Neural progenitor cell (in vitro differentiated cells): ENCODE measurements around the gene MRC2. TPM values are rescaled to one million over a fixed set of nuclear protein-coding genes. Genes with fewer than 3 reads are reported as not detected.

Experiments
- DNase-seq: peaks from one replicate; pipeline ENCODE4 v3.0.0-alpha.2; 2016; ENCODE audit warnings: low spot score
- H2AFZ ChIP-seq: fragments of 200-600 bp; sonication (generic); replicated peaks from 2 replicates; pipeline ENCODE4 v1.6.1; 2016; ENCODE audit warnings: antibody characterized with exemption
- H3F3A ChIP-seq: fragments of 200-600 bp; sonication (generic); 2 replicates; pipeline ENCODE4 v1.6.1; 2016; ENCODE audit warnings: antibody characterized with exemption, low read depth
- H3K27ac ChIP-seq: fragments of 200-600 bp; sonication (generic); 2 replicates; pipeline ENCODE4 v1.5.1; 2016; ENCODE audit warnings: mild to moderate bottlenecking
- H3K27me3 ChIP-seq: fragments of 200-600 bp; sonication (generic); 2 replicates; pipeline ENCODE4 v1.6.1; 2016; ENCODE audit warnings: mild to moderate bottlenecking, moderate library complexity
- H3K36me3 ChIP-seq: fragments of 200-600 bp; sonication (generic); 2 replicates; pipeline ENCODE4 v1.5.1; 2016
- H3K4me1 ChIP-seq: fragments of 200-600 bp; sonication (generic); 2 replicates; pipeline ENCODE4 v1.6.1; 2016; ENCODE audit warnings: mixed run types
- H3K4me2 ChIP-seq: fragments of 200-600 bp; sonication (generic); 2 replicates; pipeline ENCODE4 v1.6.1; 2016
- H3K4me3 ChIP-seq: fragments of 200-600 bp; sonication (generic); 2 replicates; pipeline ENCODE4 v1.5.1; 2016
- H3K79me2 ChIP-seq: fragments of 200-600 bp; sonication (generic); 2 replicates; pipeline ENCODE4 v1.6.1; 2016; ENCODE audit warnings: low read depth
- H3K9ac ChIP-seq: fragments of 200-600 bp; sonication (generic); 2 replicates; pipeline ENCODE4 v1.6.1; 2016
- H3K9me3 ChIP-seq: fragments of 200-600 bp; sonication (generic); 2 replicates; pipeline ENCODE4 v1.5.1; 2016; ENCODE audit warnings: low read depth
- H4K20me1 ChIP-seq: fragments of 200-600 bp; sonication (generic); 2 replicates; pipeline ENCODE4 v1.6.1; 2016; ENCODE audit warnings: low read depth
- H3K27ac Mint-ChIP-seq: 3 replicates; pipeline ENCODE4 v1.8.0; 2021; ENCODE audit warnings: mixed read lengths
- H3K27me3 Mint-ChIP-seq: 2 replicates; pipeline ENCODE4 v1.8.0; 2022; ENCODE audit warnings: low read depth, mild to moderate bottlenecking, inconsistent platforms, moderate library complexity, mixed read lengths; ENCODE audit not compliant: insufficient read depth
- H3K36me3 Mint-ChIP-seq: 3 replicates; pipeline ENCODE4 v1.8.0; 2021; ENCODE audit warnings: mixed read lengths
- H3K4me1 Mint-ChIP-seq: 3 replicates; pipeline ENCODE4 v1.8.0; 2021; ENCODE audit warnings: mixed read lengths
- H3K4me3 Mint-ChIP-seq: 3 replicates; pipeline ENCODE4 v1.8.0; 2021; ENCODE audit warnings: mild to moderate bottlenecking, moderate library complexity, mixed read lengths
- H3K9me3 Mint-ChIP-seq: 3 replicates; pipeline ENCODE4 v1.8.0; 2020; ENCODE audit warnings: mixed read lengths
- CTCF ChIP-seq: fragments of 200-600 bp; sonication (generic); IDR thresholded peaks from 2 replicates; pipeline ENCODE4 v1.5.1; 2017; ENCODE audit warnings: antibody characterized with exemption, mild to moderate bottlenecking
- EZH2 ChIP-seq: fragments of 200-600 bp; sonication (generic); IDR thresholded peaks from 2 replicates; pipeline ENCODE4 v1.6.1; 2017; ENCODE audit warnings: antibody characterized with exemption, mild to moderate bottlenecking, moderate library complexity
- EZH2phosphoT487 ChIP-seq: fragments of 200-600 bp; sonication (generic); IDR thresholded peaks from 2 replicates; pipeline ENCODE4 v1.6.1; 2017; ENCODE audit warnings: antibody characterized with exemption
- total RNA-seq: library from RNA; depleted of rRNA; stranded (reverse); fragments of >200 nt; gene quantifications from 2 replicates; pipeline ENCODE4 v1.2.3, GENCODE V29; 2015; ENCODE audit warnings: low replicate concordance

The MRC2 gene
- total RNA-seq, 1 donor from 2014 or later, result 24.6 TPM

- Histone ChIP-seq H3K4me2 (no peak overlapping the region), H3K27me3 (no peaks in the 10 kb centered on the region), H3K4me1 (peaks cover 22% of the 10 kb centered on the region), H3K9ac (no peak overlapping the region), H3K4me3 (no peak overlapping the region), H3K79me2 (no peaks in the 10 kb centered on the region), H3K27ac (no peak overlapping the region), H3K9me3 (no peaks in the 10 kb centered on the region), H2AFZ (no peak overlapping the region), H3K36me3 (no peaks in the 10 kb centered on the region), H3F3A (peaks cover 27% of the 10 kb centered on the region), H4K20me1 (no peaks in the 10 kb centered on the region)
- Mint-ChIP-seq H3K27ac (no peak overlapping the region), H3K27me3 (peaks cover 4% of the 10 kb centered on the region), H3K4me1 (peaks cover 27% of the 10 kb centered on the region), H3K9me3 (no peaks in the 10 kb centered on the region), H3K36me3 (peaks cover 25% of the 10 kb centered on the region), H3K4me3 (no peak overlapping the region)
- no peak for DNase-seq
- TF ChIP-seq EZH2 (no peak), CTCF (no peak), EZH2phosphoT487 (no peak)
Measured at GRCh38 chr17:62615503-62615902, 12.0 kb upstream of the MRC2 start.

GRCh38 chr17:62616993-62617893 lies 10.2 kb upstream of the MRC2 start:
- Mint-ChIP-seq H3K36me3 (peaks cover 14% of the 10 kb centered on the region), H3K4me1 (peaks cover 27% of the 10 kb centered on the region), H3K9me3 (no peaks in the 10 kb centered on the region), H3K27ac (peak overlapping the region; percentile 93), H3K27me3 (peaks cover 4% of the 10 kb centered on the region), H3K4me3 (peak overlapping the region; percentile 64)
- H3K27me3 ChIP-seq, result no peaks in the 10 kb centered on the region
- H3K4me1 ChIP-seq, result peaks cover 22% of the 10 kb centered on the region
- H3K36me3 ChIP-seq, result no peaks in the 10 kb centered on the region
- H3F3A ChIP-seq, result peaks cover 27% of the 10 kb centered on the region
- no peak overlapping the region for H3K4me3 ChIP-seq
- H4K20me1 ChIP-seq, result no peaks in the 10 kb centered on the region
- no peaks in the 10 kb centered on the region for H3K79me2 ChIP-seq
- no peak overlapping the region for H2AFZ ChIP-seq
- H3K9ac ChIP-seq, result no peak overlapping the region
- H3K9me3 ChIP-seq, result no peaks in the 10 kb centered on the region
- TF ChIP-seq CTCF, result no peak
- H3K27ac ChIP-seq, result peak overlapping the region; percentile 89
- H3K4me2 ChIP-seq, result peak overlapping the region; percentile 66
- DNase-seq, result peak; percentile 81

- Histone ChIP-seq H3K27ac (peak overlapping the region; percentile 89), H3K9ac (no peak overlapping the region), H3F3A (peaks cover 27% of the 10 kb centered on the region), H2AFZ (no peak overlapping the region), H3K4me3 (no peak overlapping the region), H3K36me3 (no peaks in the 10 kb centered on the region), H3K79me2 (no peaks in the 10 kb centered on the region), H4K20me1 (no peaks in the 10 kb centered on the region), H3K9me3 (no peaks in the 10 kb centered on the region), H3K4me1 (peaks cover 22% of the 10 kb centered on the region), H3K27me3 (no peaks in the 10 kb centered on the region), H3K4me2 (peak overlapping the region; percentile 66)
- Mint-ChIP-seq H3K4me1 (peaks cover 27% of the 10 kb centered on the region), H3K27ac (peak overlapping the region; percentile 93), H3K9me3 (no peaks in the 10 kb centered on the region), H3K27me3 (peaks cover 4% of the 10 kb centered on the region), H3K4me3 (peak overlapping the region; percentile 64), H3K36me3 (peaks cover 15% of the 10 kb centered on the region)
- DNase-seq, result no peak
- no peak for TF ChIP-seq EZH2
- TF ChIP-seq EZH2phosphoT487, result no peak
- no peak for TF ChIP-seq CTCF
Measured at GRCh38 chr17:62617894-62618472, 9.5 kb upstream of the MRC2 start.
